Ovary (tissue), 3 donors: ENCODE results near the gene SERPINB6.
"Not testable (repeated sequence)": the region's sequence is repeated elsewhere in the genome, so short reads cannot be mapped to it uniquely, and the experiment has no call there.

Experiments
- CTCF ChIP-seq, 3 donors: fragments of 450-650 bp in 2 of 3; fragments of 200-600 bp in 1 of 3; IDR thresholded peaks; one replicate each; pipeline versions ENCODE4 v1.5.1 to v1.8.0; 2016 to 2022; ENCODE audit warnings: antibody characterized with exemption in 3 of 3, mild to moderate bottlenecking in 1 of 3
- EP300 ChIP-seq: sonication (generic); formaldehyde crosslinking; IDR thresholded peaks from one replicate; pipeline ENCODE4 v1.6.1; 2017; ENCODE audit warnings: antibody characterized with exemption
- POLR2A ChIP-seq: fragments of 450-650 bp; IDR thresholded peaks from one replicate; pipeline ENCODE4 v1.6.1; 2017; ENCODE audit warnings: antibody characterized with exemption, mild to moderate bottlenecking, moderate library complexity
- donor health status: DM: no; HTN: no; CAD: no.

- not testable (repeated sequence) for TF ChIP-seq POLR2A; CTCF (IDR thresholded peaks at IDR 0.05); EP300
Measured at GRCh38 chr6:2942116-2942515, 29.3 kb downstream of the SERPINB6 start.
